Testis (tissue), 2 donors: Measurements from ENCODE around the gene GLI3.

Source experiments
- POLR2A ChIP-seq: fragments of 450-650 bp; IDR thresholded peaks from one replicate; pipeline ENCODE4 v1.6.1; 2017; ENCODE audit warnings: antibody characterized with exemption, mild to moderate bottlenecking, moderate library complexity
- TF ChIP-seq, protein P1 (sequence below), 3 experiments: fragments of 450-650 bp in 2 of 3; fragments of 200-600 bp in 1 of 3; sonication (generic) in 1 of 3; IDR thresholded peaks; one replicate each; pipeline ENCODE4 v1.5.1; 2016 to 2019; ENCODE audit warnings: antibody characterized with exemption in 3 of 3, mild to moderate bottlenecking in 2 of 3, moderate library complexity in 1 of 3

GRCh38 chr7:42198296-42198695 lies 38.7 kb downstream of the GLI3 start:
- TF ChIP-seq, protein P1, sequence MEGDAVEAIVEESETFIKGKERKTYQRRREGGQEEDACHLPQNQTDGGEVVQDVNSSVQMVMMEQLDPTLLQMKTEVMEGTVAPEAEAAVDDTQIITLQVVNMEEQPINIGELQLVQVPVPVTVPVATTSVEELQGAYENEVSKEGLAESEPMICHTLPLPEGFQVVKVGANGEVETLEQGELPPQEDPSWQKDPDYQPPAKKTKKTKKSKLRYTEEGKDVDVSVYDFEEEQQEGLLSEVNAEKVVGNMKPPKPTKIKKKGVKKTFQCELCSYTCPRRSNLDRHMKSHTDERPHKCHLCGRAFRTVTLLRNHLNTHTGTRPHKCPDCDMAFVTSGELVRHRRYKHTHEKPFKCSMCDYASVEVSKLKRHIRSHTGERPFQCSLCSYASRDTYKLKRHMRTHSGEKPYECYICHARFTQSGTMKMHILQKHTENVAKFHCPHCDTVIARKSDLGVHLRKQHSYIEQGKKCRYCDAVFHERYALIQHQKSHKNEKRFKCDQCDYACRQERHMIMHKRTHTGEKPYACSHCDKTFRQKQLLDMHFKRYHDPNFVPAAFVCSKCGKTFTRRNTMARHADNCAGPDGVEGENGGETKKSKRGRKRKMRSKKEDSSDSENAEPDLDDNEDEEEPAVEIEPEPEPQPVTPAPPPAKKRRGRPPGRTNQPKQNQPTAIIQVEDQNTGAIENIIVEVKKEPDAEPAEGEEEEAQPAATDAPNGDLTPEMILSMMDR (IDR thresholded peaks at IDR 0.05), result no peak
- no peak for TF ChIP-seq POLR2A
